Progenitor cell of endocrine pancreas (in vitro differentiated cells): ENCODE results near the gene DKK3. TPM values are rescaled to one million over a fixed set of nuclear protein-coding genes. Genes with fewer than 3 reads are reported as not detected.

Experiments
- DNase-seq: peaks from one replicate; pipeline ENCODE4 v3.0.0; 2021; ENCODE audit warnings: low spot score; ENCODE audit not compliant: unreplicated experiment
- H3K27ac Mint-ChIP-seq: 2 replicates; pipeline ENCODE4 v1.8.0; 2021; ENCODE audit warnings: mild to moderate bottlenecking, moderate library complexity, mixed read lengths
- H3K27me3 Mint-ChIP-seq: 2 replicates; pipeline ENCODE4 v1.8.0; 2021; ENCODE audit warnings: mixed read lengths
- H3K36me3 Mint-ChIP-seq: 2 replicates; pipeline ENCODE4 v1.8.0; 2022; ENCODE audit warnings: mixed read lengths; ENCODE audit not compliant: insufficient read depth
- H3K4me1 Mint-ChIP-seq: 2 replicates; pipeline ENCODE4 v1.8.0; 2021; ENCODE audit warnings: low read depth, mixed read lengths
- H3K4me3 Mint-ChIP-seq: 2 replicates; pipeline ENCODE4 v1.8.0; 2021; ENCODE audit warnings: low read depth, mild to moderate bottlenecking, moderate library complexity, mixed read lengths
- H3K9me3 Mint-ChIP-seq: 2 replicates; pipeline ENCODE4 v1.8.0; 2021; ENCODE audit warnings: low read depth, mixed read lengths
- total RNA-seq: library from RNA; stranded (reverse); gene quantifications from 2 replicates; pipeline ENCODE4 v1.2.1, GENCODE V29; 2021
- TF ChIP-seq, protein P1 (sequence below): fragments of 200-600 bp; sonication (generic); IDR thresholded peaks from one replicate; pipeline ENCODE4 v1.5.0; 2021; ENCODE audit warnings: antibody characterized with exemption, mild to moderate bottlenecking; ENCODE audit not compliant: unreplicated experiment

DKK3 gene
- total RNA-seq, 1 donor from 2014 or later, result 75.2 TPM

DNA sequence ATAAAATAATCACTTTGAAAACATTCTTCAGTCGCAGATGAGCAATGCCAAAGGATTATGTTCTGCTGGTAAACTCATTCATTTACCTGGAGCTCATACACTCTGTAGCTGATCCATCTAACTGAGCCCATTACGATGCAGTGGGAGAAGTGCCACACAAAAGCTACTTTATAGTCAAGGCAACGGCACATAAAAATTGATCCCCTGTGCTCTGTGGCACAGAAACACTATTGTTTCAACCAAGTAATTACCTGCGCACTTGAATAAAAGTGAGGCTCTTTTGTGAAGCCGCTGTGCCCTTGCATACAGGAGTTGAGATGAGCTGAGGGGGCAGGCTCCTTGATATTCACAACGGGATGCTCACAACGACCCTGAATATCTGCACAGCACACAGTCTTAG, 7.2 kb downstream of the DKK3 start:
- TF ChIP-seq, protein P1, sequence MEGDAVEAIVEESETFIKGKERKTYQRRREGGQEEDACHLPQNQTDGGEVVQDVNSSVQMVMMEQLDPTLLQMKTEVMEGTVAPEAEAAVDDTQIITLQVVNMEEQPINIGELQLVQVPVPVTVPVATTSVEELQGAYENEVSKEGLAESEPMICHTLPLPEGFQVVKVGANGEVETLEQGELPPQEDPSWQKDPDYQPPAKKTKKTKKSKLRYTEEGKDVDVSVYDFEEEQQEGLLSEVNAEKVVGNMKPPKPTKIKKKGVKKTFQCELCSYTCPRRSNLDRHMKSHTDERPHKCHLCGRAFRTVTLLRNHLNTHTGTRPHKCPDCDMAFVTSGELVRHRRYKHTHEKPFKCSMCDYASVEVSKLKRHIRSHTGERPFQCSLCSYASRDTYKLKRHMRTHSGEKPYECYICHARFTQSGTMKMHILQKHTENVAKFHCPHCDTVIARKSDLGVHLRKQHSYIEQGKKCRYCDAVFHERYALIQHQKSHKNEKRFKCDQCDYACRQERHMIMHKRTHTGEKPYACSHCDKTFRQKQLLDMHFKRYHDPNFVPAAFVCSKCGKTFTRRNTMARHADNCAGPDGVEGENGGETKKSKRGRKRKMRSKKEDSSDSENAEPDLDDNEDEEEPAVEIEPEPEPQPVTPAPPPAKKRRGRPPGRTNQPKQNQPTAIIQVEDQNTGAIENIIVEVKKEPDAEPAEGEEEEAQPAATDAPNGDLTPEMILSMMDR, result no peak
- Mint-ChIP-seq H3K27me3 (no peaks in the 10 kb centered on the region), H3K9me3 (no peaks in the 10 kb centered on the region), H3K4me3 (no peak overlapping the region), H3K4me1 (peaks cover 10% of the 10 kb centered on the region), H3K27ac (no peak overlapping the region), H3K36me3 (peaks cover 30% of the 10 kb centered on the region)
- DNase-seq, result no peak

DNA sequence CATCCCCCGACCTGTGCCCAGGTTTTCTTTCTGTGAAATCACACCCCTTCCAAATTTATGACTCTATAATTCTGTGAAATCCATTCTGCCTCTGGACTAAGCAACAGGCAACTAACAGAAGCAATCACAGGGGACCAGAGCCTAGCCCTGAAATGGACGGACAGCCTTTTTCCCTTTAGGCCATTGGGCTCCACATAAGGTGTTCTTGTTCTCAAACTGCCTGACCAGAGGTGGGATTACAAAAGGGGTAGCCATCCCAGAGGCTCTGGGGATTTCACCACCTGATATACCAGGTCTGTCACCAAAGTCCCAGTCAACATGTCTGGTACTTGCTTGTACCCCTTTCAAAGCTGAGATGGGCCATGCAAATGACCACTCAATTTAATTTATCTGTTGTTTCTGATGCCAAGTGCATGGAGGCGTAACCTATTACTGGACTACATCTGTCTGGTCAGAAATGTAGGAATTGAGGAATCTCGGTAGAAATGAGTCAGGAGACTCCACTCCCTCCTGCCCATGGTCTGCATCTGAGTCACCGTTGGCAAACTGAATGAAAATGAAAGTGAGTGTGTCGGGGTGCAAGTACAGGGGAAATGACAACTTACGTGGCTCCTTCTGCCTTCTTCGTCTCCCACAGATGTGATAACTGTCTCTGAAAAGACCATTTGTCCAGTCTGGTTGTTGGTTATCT, 10.2 kb downstream of the DKK3 start:
- H3K27ac Mint-ChIP-seq, result no peak overlapping the region
- H3K27me3 Mint-ChIP-seq, result no peaks in the 10 kb centered on the region
- peaks cover 18% of the 10 kb centered on the region for H3K4me1 Mint-ChIP-seq
- peaks cover 35% of the 10 kb centered on the region for H3K36me3 Mint-ChIP-seq
- DNase-seq, result no peak
- no peaks in the 10 kb centered on the region for H3K9me3 Mint-ChIP-seq
- TF ChIP-seq, protein P1, result no peak
- no peak overlapping the region for H3K4me3 Mint-ChIP-seq

DNA sequence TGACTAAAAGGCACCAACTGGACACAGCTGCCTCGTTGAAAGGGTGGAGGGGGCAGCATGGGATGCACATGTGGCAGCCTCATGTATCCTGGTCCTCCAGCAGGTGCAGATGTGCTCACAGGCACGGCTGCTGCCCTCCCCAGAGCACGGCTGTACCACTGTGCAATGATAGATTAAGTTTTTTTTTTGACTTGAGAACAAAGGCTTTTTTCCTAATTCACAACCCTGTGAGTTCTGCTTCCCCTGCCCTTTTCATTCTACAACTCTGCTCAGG, 11.4 kb downstream of the DKK3 start:
- H3K27me3 Mint-ChIP-seq, result no peaks in the 10 kb centered on the region
- no peak overlapping the region for H3K27ac Mint-ChIP-seq
- no peaks in the 10 kb centered on the region for H3K9me3 Mint-ChIP-seq
- H3K4me1 Mint-ChIP-seq, result peaks cover 27% of the 10 kb centered on the region
- no peak for DNase-seq
- peaks cover 32% of the 10 kb centered on the region for H3K36me3 Mint-ChIP-seq
- H3K4me3 Mint-ChIP-seq, result no peak overlapping the region
- TF ChIP-seq, protein P1, result no peak

DNA sequence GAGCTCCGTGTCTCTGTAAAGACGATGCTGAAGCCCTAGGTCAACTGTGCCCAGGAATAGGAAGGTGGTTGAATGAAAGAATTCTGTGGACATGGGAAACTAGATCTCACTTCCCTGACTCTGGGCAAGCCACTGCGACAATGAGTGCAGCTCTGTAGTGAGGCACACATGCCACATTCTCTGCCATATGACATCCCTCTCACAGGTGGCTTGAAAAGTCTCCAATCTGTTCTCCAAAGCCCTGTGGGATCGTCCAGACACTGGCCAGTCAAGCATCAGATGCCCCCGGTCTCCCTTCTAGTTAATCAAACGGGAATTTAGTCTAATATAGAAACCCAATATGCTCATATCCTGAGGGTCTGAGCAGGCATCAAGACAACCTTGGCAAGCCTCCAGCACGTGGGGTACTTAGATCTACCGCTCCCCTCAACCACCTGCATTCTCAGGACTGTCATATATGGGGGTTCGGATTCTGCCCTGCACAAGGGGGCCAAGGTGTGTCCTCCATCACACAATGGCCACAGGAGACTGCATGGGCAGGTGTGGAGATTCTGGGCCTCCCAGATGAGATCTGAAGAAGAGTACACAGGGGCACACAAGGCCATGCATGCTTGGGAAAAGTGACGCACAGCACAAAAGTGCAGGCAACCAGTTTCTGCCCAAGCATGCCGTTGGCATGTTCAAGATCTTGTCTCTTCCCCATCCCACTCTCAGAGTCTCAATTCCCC, 11.9 kb downstream of the DKK3 start:
- H3K27me3 Mint-ChIP-seq, result no peaks in the 10 kb centered on the region

DNA sequence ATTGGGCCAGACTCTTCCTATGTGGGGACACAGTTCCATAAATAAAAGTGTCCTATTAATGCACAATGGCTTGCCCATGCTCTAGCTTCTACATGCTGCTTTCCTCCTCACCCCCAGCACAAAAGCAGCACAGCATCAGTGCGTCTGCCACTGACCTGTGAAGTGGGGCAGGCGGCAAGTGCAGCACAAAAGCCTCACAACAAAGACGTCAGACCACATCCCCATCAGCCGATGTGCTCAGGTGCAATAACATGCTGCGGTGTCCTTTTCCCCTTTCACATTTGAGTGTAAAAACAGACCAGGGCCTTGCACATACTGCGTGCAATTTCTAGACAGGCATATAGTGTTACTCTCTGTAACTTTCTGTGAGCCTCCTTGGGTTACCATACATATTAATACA, 12.8 kb downstream of the DKK3 start:
- TF ChIP-seq, protein P1, result no peak
- Mint-ChIP-seq H3K4me3 (no peak overlapping the region), H3K27ac (no peak overlapping the region), H3K4me1 (peaks cover 23% of the 10 kb centered on the region), H3K9me3 (no peaks in the 10 kb centered on the region), H3K36me3 (peaks cover 32% of the 10 kb centered on the region), H3K27me3 (no peaks in the 10 kb centered on the region)
- DNase-seq, result no peak

More for the DNA sequence above, 11.9 kb downstream of the DKK3 start:
- no peak for DNase-seq
- Mint-ChIP-seq H3K4me1 (peaks cover 27% of the 10 kb centered on the region), H3K27ac (no peak overlapping the region), H3K9me3 (no peaks in the 10 kb centered on the region), H3K4me3 (no peak overlapping the region), H3K36me3 (peaks cover 32% of the 10 kb centered on the region)
- TF ChIP-seq, protein P1, result no peak
